ENCODE results near the gene LARP6. TPM values are rescaled to one million over a fixed set of nuclear protein-coding genes. Genes with fewer than 3 reads are reported as not detected.
"Not testable (repeated sequence)": the region's sequence is repeated elsewhere in the genome, so short reads cannot be mapped to it uniquely, and the experiment has no call there.

Gene LARP6
- total RNA-seq, 1 donor from 2014 or later: 50.6 TPM

DNA sequence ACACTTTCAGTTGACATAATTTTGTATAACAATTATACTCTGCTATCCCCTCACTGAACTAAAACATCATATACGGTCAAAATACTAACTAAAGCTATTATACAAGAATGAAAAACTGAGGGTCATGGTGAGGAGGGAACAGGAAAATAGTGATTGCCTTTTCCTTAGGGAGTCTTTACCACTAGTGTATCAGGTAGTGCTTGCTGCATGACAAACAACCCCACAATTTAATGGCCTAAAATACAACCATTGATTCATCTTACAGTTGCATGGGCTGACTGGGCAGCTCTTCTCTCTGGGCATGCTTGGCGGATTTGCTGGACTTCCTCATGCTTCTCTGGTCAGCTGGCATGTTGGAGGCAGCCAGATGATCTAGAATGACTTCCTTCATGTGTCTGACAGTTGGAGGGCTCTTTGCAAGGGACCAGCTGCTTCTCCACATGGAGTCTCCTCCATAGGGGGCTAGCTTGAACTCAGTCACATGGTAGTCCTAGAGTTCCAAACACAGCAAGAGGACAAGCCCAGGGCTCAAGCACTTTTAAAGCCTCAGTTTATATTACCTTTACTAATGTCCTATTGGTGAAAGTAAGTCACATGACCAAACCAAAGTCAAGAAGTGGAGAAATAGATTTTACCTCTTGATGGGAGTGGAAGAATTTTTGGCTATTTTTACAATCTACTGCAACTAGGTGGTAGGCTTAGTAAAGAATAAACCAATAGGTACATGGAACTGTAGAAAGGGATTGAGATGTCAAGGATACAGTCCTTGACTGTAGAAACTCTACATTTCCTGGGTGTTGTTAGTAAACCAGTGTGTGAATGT is 19.5 kb upstream of the LARP6 start:
- no peaks in the 10 kb centered on the region for H3K36me3 ChIP-seq
- H3K4me1 ChIP-seq: peaks cover 23% of the 10 kb centered on the region
- no peak overlapping the region for H3K27ac ChIP-seq (replicated peaks)
- no peaks in the 10 kb centered on the region for H3K27me3 ChIP-seq (ENCODE audit: low read depth)
- TF ChIP-seq, protein P1, sequence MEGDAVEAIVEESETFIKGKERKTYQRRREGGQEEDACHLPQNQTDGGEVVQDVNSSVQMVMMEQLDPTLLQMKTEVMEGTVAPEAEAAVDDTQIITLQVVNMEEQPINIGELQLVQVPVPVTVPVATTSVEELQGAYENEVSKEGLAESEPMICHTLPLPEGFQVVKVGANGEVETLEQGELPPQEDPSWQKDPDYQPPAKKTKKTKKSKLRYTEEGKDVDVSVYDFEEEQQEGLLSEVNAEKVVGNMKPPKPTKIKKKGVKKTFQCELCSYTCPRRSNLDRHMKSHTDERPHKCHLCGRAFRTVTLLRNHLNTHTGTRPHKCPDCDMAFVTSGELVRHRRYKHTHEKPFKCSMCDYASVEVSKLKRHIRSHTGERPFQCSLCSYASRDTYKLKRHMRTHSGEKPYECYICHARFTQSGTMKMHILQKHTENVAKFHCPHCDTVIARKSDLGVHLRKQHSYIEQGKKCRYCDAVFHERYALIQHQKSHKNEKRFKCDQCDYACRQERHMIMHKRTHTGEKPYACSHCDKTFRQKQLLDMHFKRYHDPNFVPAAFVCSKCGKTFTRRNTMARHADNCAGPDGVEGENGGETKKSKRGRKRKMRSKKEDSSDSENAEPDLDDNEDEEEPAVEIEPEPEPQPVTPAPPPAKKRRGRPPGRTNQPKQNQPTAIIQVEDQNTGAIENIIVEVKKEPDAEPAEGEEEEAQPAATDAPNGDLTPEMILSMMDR (IDR thresholded peaks at IDR 0.05; ENCODE audit: borderline replicate concordance): no peak
- H3K9me3 ChIP-seq (replicated peaks): no peaks in the 10 kb centered on the region
- intact Hi-C loops (cut with micrococcal nuclease): no loop called here
- no peak overlapping the region for H3K4me3 ChIP-seq
- DNase-seq: no peak

DNA sequence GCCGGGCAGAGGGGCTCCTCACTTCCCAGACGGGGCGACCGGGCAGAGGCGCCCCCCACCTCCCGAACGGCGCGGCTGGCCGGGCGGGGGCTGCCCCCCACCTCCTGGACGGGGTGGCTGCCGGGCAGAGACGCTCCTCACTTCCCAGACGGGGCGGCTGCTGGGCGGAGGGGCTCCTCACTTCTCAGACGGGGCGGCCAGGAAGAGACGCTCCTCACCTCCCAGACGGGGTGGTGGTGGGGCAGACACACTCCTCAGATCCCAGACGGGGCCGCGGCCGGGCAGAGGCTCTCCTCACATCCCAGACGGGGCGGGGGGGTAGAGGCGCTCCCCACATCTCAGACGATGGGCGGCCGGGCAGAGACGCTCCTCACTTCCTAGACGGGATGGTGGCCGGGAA is 17.5 kb upstream of the LARP6 start:
- H3K36me3 ChIP-seq; intact Hi-C loops (cut with micrococcal nuclease); H3K9me3 ChIP-seq (replicated peaks); H3K4me3 ChIP-seq; DNase-seq; H3K27me3 ChIP-seq (ENCODE audit: low read depth); H3K27ac ChIP-seq (replicated peaks): not testable (repeated sequence)
- H3K4me1 ChIP-seq: peaks cover 35% of the 10 kb centered on the region

DNA sequence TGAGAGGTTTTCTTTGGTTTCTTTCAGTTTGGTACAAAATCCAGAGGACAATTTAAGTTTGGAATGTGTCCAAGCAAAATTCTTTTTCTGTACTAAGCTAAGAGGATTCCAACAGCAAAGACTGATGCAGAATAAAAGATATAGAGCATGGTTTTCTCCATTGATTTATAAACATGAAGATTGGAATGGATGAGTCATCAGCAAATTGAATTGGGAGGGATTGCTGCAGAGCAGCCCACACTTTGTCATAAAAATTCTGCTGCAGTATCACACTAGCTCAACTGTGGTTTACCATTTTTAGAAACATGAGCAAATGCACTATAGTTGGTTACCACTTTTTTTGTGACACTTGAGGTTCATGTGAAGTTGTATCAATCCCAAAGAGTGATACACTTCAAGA is 16.1 kb upstream of the LARP6 start:
- Histone ChIP-seq H3K36me3 (no peaks in the 10 kb centered on the region), H3K4me3 (no peak overlapping the region), H3K9me3 (replicated peaks) (no peaks in the 10 kb centered on the region), H3K27ac (replicated peaks) (peak overlapping the region; percentile 81), H3K27me3 (ENCODE audit: low read depth) (no peaks in the 10 kb centered on the region), H3K4me1 (peaks cover 35% of the 10 kb centered on the region)
- no peak for DNase-seq
- TF ChIP-seq, protein P1 (IDR thresholded peaks at IDR 0.05; ENCODE audit: borderline replicate concordance): no peak
- intact Hi-C loops (cut with micrococcal nuclease): no loop called here

DNA sequence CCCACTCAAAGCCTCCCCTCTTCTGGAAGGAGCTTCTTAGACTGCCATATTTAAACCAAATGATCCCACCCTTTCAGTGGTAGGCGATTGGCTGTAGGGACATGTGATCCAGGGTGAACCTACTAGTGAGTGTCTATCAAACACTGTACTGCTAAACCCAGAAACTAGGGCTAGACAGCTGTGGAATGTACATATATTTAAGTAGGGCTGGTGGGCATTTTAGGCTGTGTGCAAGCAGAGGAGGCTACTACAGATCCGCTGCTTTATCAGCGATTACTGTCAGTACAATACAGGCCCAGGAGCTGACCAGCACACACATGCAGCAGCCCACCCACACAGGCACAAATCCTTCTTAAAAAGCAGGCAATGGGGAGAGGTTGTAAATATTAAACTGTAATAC is 15.4 kb upstream of the LARP6 start:
- Histone ChIP-seq H3K27ac (replicated peaks) (peak overlapping the region; percentile 81), H3K9me3 (replicated peaks) (no peaks in the 10 kb centered on the region), H3K4me3 (no peak overlapping the region), H3K36me3 (no peaks in the 10 kb centered on the region), H3K27me3 (ENCODE audit: low read depth) (no peaks in the 10 kb centered on the region), H3K4me1 (peaks cover 40% of the 10 kb centered on the region)
- intact Hi-C loops (cut with micrococcal nuclease): no loop called here
- TF ChIP-seq, protein P1 (IDR thresholded peaks at IDR 0.05; ENCODE audit: borderline replicate concordance): no peak
- DNase-seq: no peak

DNA sequence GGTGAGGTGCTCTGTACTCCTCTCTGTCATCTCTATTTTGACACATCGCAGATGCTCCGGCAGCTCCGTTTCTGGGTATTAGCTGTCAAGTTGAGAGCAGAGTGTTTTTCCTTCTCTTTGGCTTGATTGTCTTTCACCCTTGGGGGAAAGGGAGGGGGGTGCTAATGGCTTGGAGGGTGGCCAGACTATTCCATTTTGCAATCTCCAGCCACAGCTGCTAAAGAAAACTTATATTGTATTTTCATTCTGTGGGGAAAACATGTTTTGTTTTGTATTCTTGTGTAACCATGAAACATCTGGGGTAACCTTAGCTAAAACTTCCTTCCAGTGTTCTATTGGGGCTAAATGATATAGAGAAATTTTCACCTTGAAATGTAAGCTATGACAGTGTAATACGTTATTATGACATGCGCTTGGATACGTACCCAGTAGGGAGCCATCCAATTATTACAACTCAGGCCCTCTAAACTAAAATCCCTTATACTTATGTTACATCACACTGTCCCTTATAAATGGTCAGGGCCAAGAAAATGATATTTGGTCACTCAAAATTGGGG is 14.0 kb upstream of the LARP6 start:
- TF ChIP-seq, protein P1 (IDR thresholded peaks at IDR 0.05; ENCODE audit: borderline replicate concordance): no peak
- no peaks in the 10 kb centered on the region for H3K36me3 ChIP-seq

More for the DNA sequence above, 14.0 kb upstream of the LARP6 start:
- DNase-seq: no peak
- Histone ChIP-seq H3K4me3 (no peak overlapping the region), H3K27ac (replicated peaks) (peak overlapping the region; percentile 81), H3K27me3 (ENCODE audit: low read depth) (no peaks in the 10 kb centered on the region), H3K9me3 (replicated peaks) (no peaks in the 10 kb centered on the region), H3K4me1 (peaks cover 47% of the 10 kb centered on the region)
- intact Hi-C loops (cut with micrococcal nuclease): no loop called here
